A673 (cell line): Measurements from ENCODE around the gene LPIN2. TPM values are rescaled to one million over a fixed set of nuclear protein-coding genes. Genes with fewer than 3 reads are reported as not detected.
A peak's percentile ranks its signal among the peaks of the same experiment; 100 is the strongest.

Experiments used
- BruUV-seq: library from RNA; stranded (reverse); fragments of 400-500 nt; replicated peaks from 2 replicates; lab custom pipeline; 2021; lab: Mats Ljungman, UMichigan
- CTCF ChIA-PET: fragments of 300-600 bp; sonication (Branson Sonifier 250); formaldehyde crosslinking; loops from one replicate; lab custom pipeline; 2022; ENCODE audit warnings: antibody characterized with exemption; lab: Charles Lee
- POLR2A ChIA-PET: fragments of 300-600 bp; sonication (Branson Sonifier 250); formaldehyde crosslinking; loops from one replicate; lab custom pipeline; 2022; ENCODE audit warnings: antibody characterized with exemption; ENCODE audit not compliant: low non-redundant PET; lab: Charles Lee
- DNase-seq: peaks from one replicate; pipeline ENCODE4 v3.0.0-alpha.2; 2015; ENCODE audit warnings: low spot score
- H3K27ac ChIP-seq: fragments of 200-600 bp; sonication (generic); 2 replicates; pipeline ENCODE4 v1.5.1; 2016; ENCODE audit warnings: mixed run types, low read depth, mild to moderate bottlenecking, mixed read lengths, antibody characterized with exemption, low read length; ENCODE audit not compliant: poor library complexity, severe bottlenecking
- H3K27me3 ChIP-seq: fragments of 200-600 bp; sonication (generic); replicated peaks from 2 replicates; pipeline ENCODE4 v1.6.1; 2017; ENCODE audit warnings: mixed run types, low read depth, mild to moderate bottlenecking, mixed read lengths, antibody characterized with exemption, low read length; ENCODE audit not compliant: insufficient read depth, poor library complexity
- H3K36me3 ChIP-seq: fragments of 200-600 bp; sonication (generic); 2 replicates; pipeline ENCODE4 v1.6.1; 2016; ENCODE audit warnings: mixed run types, mild to moderate bottlenecking, mixed read lengths, antibody characterized with exemption, low read length; ENCODE audit not compliant: insufficient read depth, poor library complexity, severe bottlenecking
- H3K4me1 ChIP-seq: fragments of 200-600 bp; sonication (generic); 2 replicates; pipeline ENCODE4 v1.6.1; 2017; ENCODE audit warnings: mixed run types, mild to moderate bottlenecking, mixed read lengths, antibody characterized with exemption, low read length; ENCODE audit not compliant: insufficient read depth, poor library complexity, severe bottlenecking
- H3K4me3 ChIP-seq: fragments of 200-600 bp; sonication (generic); 2 replicates; pipeline ENCODE4 v1.5.1; 2016; ENCODE audit warnings: low read depth, mixed run types, mild to moderate bottlenecking, mixed read lengths, low read length; ENCODE audit not compliant: poor library complexity, severe bottlenecking
- H3K9me3 ChIP-seq: fragments of 200-600 bp; sonication (generic); 2 replicates; pipeline ENCODE4 v1.6.1; 2016; ENCODE audit warnings: mixed run types, low read depth, mild to moderate bottlenecking, mixed read lengths, antibody characterized with exemption, low read length; ENCODE audit not compliant: poor library complexity, severe bottlenecking
- CTCF ChIP-seq: fragments of 300-800, 200-600 bp; sonication (generic); conservative IDR thresholded peaks from 2 replicates; pipeline ENCODE4 v1.5.1; 2017; ENCODE audit warnings: low read depth, mild to moderate bottlenecking, antibody characterized with exemption, low read length, moderate library complexity, mixed read lengths
- EZH2 ChIP-seq: fragments of 200-600 bp; sonication (generic); IDR thresholded peaks from 2 replicates; pipeline ENCODE4 v1.6.1; 2017; ENCODE audit warnings: borderline replicate concordance, low read depth, mild to moderate bottlenecking, mixed read lengths, antibody characterized with exemption, low read length; ENCODE audit not compliant: poor library complexity, severe bottlenecking
- intact Hi-C: fragments of 100-400 bp; cut with micrococcal nuclease; formaldehyde crosslinking; loops from one replicate; pipeline ENCODE4 v1.10.0; 2022; ENCODE audit not compliant: unreplicated experiment
- total RNA-seq: library from RNA; stranded (reverse); gene quantifications from 2 replicates; pipeline ENCODE4 v1.2.3, GENCODE V29; 2021

Gene LPIN2
- total RNA-seq, 1 experiment from 2014 or later: 22.5 TPM

- no peak overlapping the region for H3K4me3 ChIP-seq
- intact Hi-C loops: no loop called here
- TF ChIP-seq EZH2 (no peak), CTCF (no peak)
- H3K4me1 ChIP-seq: peaks cover 38% of the 10 kb centered on the region
- CTCF ChIA-PET: no interaction called here
- POLR2A ChIA-PET: no interaction called here
- no TSS peak for BruUV-seq
- H3K27me3 ChIP-seq: no peaks in the 10 kb centered on the region
- H3K9me3 ChIP-seq: no peaks in the 10 kb centered on the region
- no peak overlapping the region for H3K27ac ChIP-seq
- DNase-seq: no peak
- H3K36me3 ChIP-seq: peaks cover 7% of the 10 kb centered on the region
Measured at GRCh38 chr18:2986150-2986865, 26.6 kb downstream of the LPIN2 start.

GRCh38 chr18:2985628-2986027 lies 27.3 kb downstream of the LPIN2 start:
- POLR2A ChIA-PET: interaction anchor here (0.6 kb wide), 1 partner anchor 9 kb away, joined by 3 read pairs; no protein-coding TSS in a partner anchor
- H3K27ac ChIP-seq: no peak overlapping the region
- CTCF ChIA-PET: interaction anchor here (0.7 kb wide), 1 partner anchor 38 kb away, joined by 6 read pairs; no protein-coding TSS in a partner anchor
- TF ChIP-seq CTCF (peak; percentile 62), EZH2 (no peak)
- H3K36me3 ChIP-seq: peaks cover 7% of the 10 kb centered on the region
- H3K27me3 ChIP-seq: no peaks in the 10 kb centered on the region
- peaks cover 45% of the 10 kb centered on the region for H3K4me1 ChIP-seq
- no peak for DNase-seq
- no peak overlapping the region for H3K4me3 ChIP-seq
- no peaks in the 10 kb centered on the region for H3K9me3 ChIP-seq
- intact Hi-C loops: no loop called here
- no TSS peak for BruUV-seq

- BruUV-seq: no TSS peak
- Histone ChIP-seq H3K4me3 (no peak overlapping the region), H3K9me3 (no peaks in the 10 kb centered on the region), H3K27ac (no peak overlapping the region), H3K27me3 (no peaks in the 10 kb centered on the region), H3K4me1 (peaks cover 53% of the 10 kb centered on the region), H3K36me3 (peaks cover 7% of the 10 kb centered on the region)
- no peak for TF ChIP-seq CTCF
- TF ChIP-seq EZH2: no peak
- DNase-seq: no peak
- ChIA-PET CTCF (interaction anchor here (0.7 kb wide), 1 partner anchor 37 kb away, joined by 6 read pairs; no protein-coding TSS in a partner anchor), POLR2A (no interaction called here)
- intact Hi-C loops: no loop called here
Measured at GRCh38 chr18:2984703-2985261, 28.2 kb downstream of the LPIN2 start.
